T-cell (primary cell): Measurements from ENCODE around the gene PDCD11. TPM values are rescaled to one million over a fixed set of nuclear protein-coding genes. Genes with fewer than 3 reads are reported as not detected.

Experiments
- ATAC-seq, 4 experiments: fragments of 200-7000 bp in 3 of 4; fragments of 150-1000 bp in 1 of 4; cut with Tn5 transposase; replicated peaks in 1 of 4; 1 replicate in 3 of 4; 2 replicates in 1 of 4; pipeline ENCODE4 v1.10.0; 2021; ENCODE audit warnings: moderate library complexity in 3 of 4, mild to moderate bottlenecking in 2 of 4, moderate number of reproducible peaks in 1 of 4
- CTCF ChIA-PET, 2 donors: fragments of 300-600 bp; sonication (Branson Sonifier 250); formaldehyde crosslinking; loops; one replicate each; lab custom pipeline; 2022; ENCODE audit warnings: antibody characterized with exemption in 2 of 2; lab: Charles Lee
- POLR2A ChIA-PET, 2 donors: fragments of 300-600 bp; sonication (Branson Sonifier 250); formaldehyde crosslinking; loops; one replicate each; lab custom pipeline; 2022; ENCODE audit warnings: antibody characterized with exemption in 2 of 2; lab: Charles Lee
- DNase-seq, 35 experiments: peaks; one replicate each; pipeline versions ENCODE4 v3.0.0 to v3.0.0-alpha.2; 2013 to 2023
- H3K27ac ChIP-seq: one replicate; pipeline ENCODE4 v1.5.1; 2013; ENCODE audit warnings: low read length
- H3K27me3 ChIP-seq, 2 experiments: replicated peaks in 1 of 2; 1 replicate in 1 of 2; 2 replicates in 1 of 2; pipeline versions ENCODE4 v1.6.1 to v1.7.0; 2013; ENCODE audit warnings: low read length in 1 of 2, mixed read lengths in 1 of 2; ENCODE audit not compliant: control insufficient read depth in 2 of 2, insufficient read depth in 2 of 2; ENCODE audit errors: extremely low read depth in 1 of 2
- H3K36me3 ChIP-seq, 2 donors: 1 replicate in 1 of 2; 2 replicates in 1 of 2; pipeline versions ENCODE4 v1.6.1 to v1.7.0; 2013; ENCODE audit warnings: low read length in 1 of 2; ENCODE audit not compliant: control insufficient read depth in 2 of 2, insufficient read depth in 1 of 2; ENCODE audit errors: extremely low read depth in 1 of 2
- H3K4me1 ChIP-seq, 2 experiments: 1 replicate in 1 of 2; 2 replicates in 1 of 2; pipeline versions ENCODE4 v1.6.1 to v1.7.0; 2013; ENCODE audit warnings: low read length in 2 of 2, mixed read lengths in 1 of 2; ENCODE audit not compliant: insufficient read depth in 2 of 2, control insufficient read depth in 1 of 2; ENCODE audit errors: extremely low read depth in 1 of 2
- H3K4me3 ChIP-seq, 2 donors: 1 replicate in 1 of 2; 2 replicates in 1 of 2; pipeline versions ENCODE4 v1.5.1 to v1.7.0; 2013; ENCODE audit warnings: mild to moderate bottlenecking in 2 of 2, low read length in 1 of 2, moderate library complexity in 1 of 2; ENCODE audit not compliant: control insufficient read depth in 1 of 2; ENCODE audit errors: extremely low read depth in 1 of 2
- H3K9me3 ChIP-seq: 2 replicates; pipeline ENCODE4 v1.7.0; 2013
- H3K27ac Mint-ChIP-seq, 2 donors: one replicate each; pipeline ENCODE4 v1.8.0; 2020 to 2021; ENCODE audit warnings: mild to moderate bottlenecking in 2 of 2, mixed read lengths in 2 of 2
- H3K27me3 Mint-ChIP-seq, 2 donors: one replicate each; pipeline ENCODE4 v1.8.0; 2021 to 2022; ENCODE audit warnings: mixed read lengths in 2 of 2
- H3K36me3 Mint-ChIP-seq: one replicate; pipeline ENCODE4 v1.8.0; 2021; ENCODE audit warnings: mixed read lengths
- H3K4me1 Mint-ChIP-seq, 3 donors: one replicate each; pipeline ENCODE4 v1.8.0; 2020 to 2022; ENCODE audit warnings: mixed read lengths in 3 of 3, mild to moderate bottlenecking in 1 of 3
- H3K4me3 Mint-ChIP-seq, 3 donors: one replicate each; pipeline ENCODE4 v1.8.0; 2020 to 2022; ENCODE audit warnings: mild to moderate bottlenecking in 3 of 3, mixed read lengths in 3 of 3, moderate library complexity in 3 of 3
- H3K9me3 Mint-ChIP-seq, 3 donors: one replicate each; pipeline ENCODE4 v1.8.0; 2020 to 2022; ENCODE audit warnings: mixed read lengths in 3 of 3
- WGBS: methylation state at CpG from one replicate; pipeline ENCODE4 v1.1.5; 2013; ENCODE audit warnings: missing lambda C conversion rate; ENCODE audit not compliant: insufficient coverage; 5-methylcytosine and 5-hydroxymethylcytosine counted together
- total RNA-seq, 35 experiments: library from RNA in 6 of 35; stranded (reverse) in 6 of 35; fragments of 120-200 nt in 1 of 35; gene quantifications; one replicate each; pipeline versions ENCODE4 v1.2.1 to v1.2.4 and lab custom pipeline; 2013 to 2026

The PDCD11 gene
- total RNA-seq, 5 donors from 2014 or later (not counting 1 experiment from before 2014, with no cell fraction given) = 24.0 to 53.3 (median 45.2) TPM

GRCh38 chr10:103491729-103492364 is 95.4 kb downstream of the PDCD11 start:
- H3K27ac ChIP-seq = no peak overlapping the region
- no peak for ATAC-seq
- H3K36me3 ChIP-seq = no peaks in the 10 kb centered on the region
- Mint-ChIP-seq H3K9me3 (no peaks in the 10 kb centered on the region), H3K27ac (peak overlapping the region in 1 of 2 donors; percentile 44), H3K36me3 (no peaks in the 10 kb centered on the region), H3K4me3 (peak overlapping the region in 2 of 3 donors; percentile 1 to 83), H3K4me1 (peaks cover 11 to 27% (median 17%) of the 10 kb centered on the region in 3 donors), H3K27me3 (peaks cover 35 to 39% of the 10 kb centered on the region in 2 donors)
- no peaks in the 10 kb centered on the region for H3K9me3 ChIP-seq
- peaks cover 0 to 24% of the 10 kb centered on the region in 2 experiments for H3K4me1 ChIP-seq
- CTCF ChIA-PET = interaction anchor here (0.6 to 1.7 kb wide), 3 partner anchors 8 to 74 kb away, joined by 6 to 18 read pairs (median 9); no protein-coding TSS in a partner anchor
- H3K27me3 ChIP-seq = peaks cover 3 to 42% of the 10 kb centered on the region in 2 experiments
- DNase-seq = no peak
- 89% methylated on average over 7 of the region's 7 CpGs for WGBS
- H3K4me3 ChIP-seq = no peak overlapping the region
- POLR2A ChIA-PET = no interaction called here

GRCh38 chr10:103492655-103493261 is 96.3 kb downstream of the PDCD11 start:
- WGBS = 84% methylated on average over 4 of the region's 5 CpGs
- H3K9me3 Mint-ChIP-seq = no peaks in the 10 kb centered on the region
- no peaks in the 10 kb centered on the region for H3K9me3 ChIP-seq
- H3K27me3 ChIP-seq = peaks cover 3 to 45% of the 10 kb centered on the region in 2 experiments
- no peak overlapping the region for H3K27ac ChIP-seq
- H3K4me3 ChIP-seq = peak overlapping the region in 1 of 2 donors; percentile 56
- peaks cover 0 to 24% of the 10 kb centered on the region in 2 experiments for H3K4me1 ChIP-seq
- ATAC-seq = no peak
- H3K27ac Mint-ChIP-seq = no peak overlapping the region
- peaks cover 11 to 27% (median 17%) of the 10 kb centered on the region in 3 donors for H3K4me1 Mint-ChIP-seq
- no peaks in the 10 kb centered on the region for H3K36me3 ChIP-seq
- CTCF ChIA-PET = interaction anchor here (0.6 to 1.7 kb wide), 2 partner anchors 9 to 31 kb away, joined by 9 to 18 read pairs; no protein-coding TSS in a partner anchor
- H3K27me3 Mint-ChIP-seq = peaks cover 43 to 47% of the 10 kb centered on the region in 2 donors
- peak overlapping the region; percentile 74 to 83 (median 80) for H3K4me3 Mint-ChIP-seq
- DNase-seq = no peak
- POLR2A ChIA-PET = interaction anchor here in 1 of 2 donors (0.5 kb wide), 1 partner anchor 1723 kb away, joined by 9 read pairs; no protein-coding TSS in a partner anchor
- no peaks in the 10 kb centered on the region for H3K36me3 Mint-ChIP-seq

DNA sequence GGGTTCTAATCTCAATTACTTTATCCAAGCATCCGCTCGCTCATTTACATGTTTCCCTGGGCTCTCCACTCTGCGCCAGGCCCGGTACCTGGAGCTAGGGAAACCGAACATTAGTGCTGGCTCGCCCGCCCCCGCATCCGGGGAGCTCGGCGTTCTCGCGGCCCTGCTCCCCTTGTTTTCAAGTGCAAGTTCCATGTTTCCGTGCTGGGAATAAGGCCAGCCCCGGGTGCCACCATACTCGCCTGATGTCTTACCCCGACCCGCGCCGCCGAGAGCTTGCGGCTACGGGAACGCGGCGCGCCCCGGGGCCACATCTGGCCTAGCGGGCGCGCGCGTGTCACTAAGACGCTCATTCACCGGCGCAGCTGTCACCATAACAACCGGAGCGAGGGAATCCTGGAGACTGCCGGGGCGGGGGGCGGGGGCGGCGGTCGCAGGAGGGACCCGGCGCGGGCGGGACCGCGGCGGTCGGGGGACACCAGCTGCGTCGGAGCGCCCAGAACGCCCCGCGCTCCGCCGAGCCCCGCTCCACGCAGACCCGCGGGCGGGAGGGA is 97.0 kb downstream of the PDCD11 start, which contains the start of gene NEURL1:
TSS of gene NEURL1 (plus strand) at position 344 of the 554 bp plus-strand sequence. CDS start 683 bp downstream, outside the sequence.
- DNase-seq = peak in 7 of 35 experiments; percentile 10 to 42 (median 29)
- ATAC-seq = peak; percentile 32 to 54 (median 42)
- CTCF ChIA-PET = interaction anchor here (0.5 to 1.7 kb wide), 2 partner anchors 10 to 115 kb away, joined by 3 to 9 read pairs; no protein-coding TSS in a partner anchor
- POLR2A ChIA-PET = interaction anchor here in 1 of 2 donors (0.5 kb wide), 1 partner anchor 1723 kb away, joined by 9 read pairs; no protein-coding TSS in a partner anchor
- Mint-ChIP-seq H3K27ac (no peak within 1 kb of the TSS), H3K9me3 (no peaks in the 10 kb centered on the region), H3K27me3 (peaks cover 44 to 48% of the 10 kb centered on the region in 2 donors), H3K36me3 (no peaks in the 10 kb centered on the region), H3K4me3 (peak within 1 kb of the TSS; percentile 74 to 83 (median 80)), H3K4me1 (peaks cover 11 to 27% (median 17%) of the 10 kb centered on the region in 3 donors)
- no peaks in the 10 kb centered on the region for H3K36me3 ChIP-seq
- no peak within 1 kb of the TSS for H3K27ac ChIP-seq
- no peaks in the 10 kb centered on the region for H3K9me3 ChIP-seq
- peaks cover 0 to 24% of the 10 kb centered on the region in 2 experiments for H3K4me1 ChIP-seq
- H3K27me3 ChIP-seq = peaks cover 3 to 45% of the 10 kb centered on the region in 2 experiments
- peak within 1 kb of the TSS; percentile 38 to 56 for H3K4me3 ChIP-seq
- 3% methylated on average over 65 of the region's 65 CpGs for WGBS

DNA sequence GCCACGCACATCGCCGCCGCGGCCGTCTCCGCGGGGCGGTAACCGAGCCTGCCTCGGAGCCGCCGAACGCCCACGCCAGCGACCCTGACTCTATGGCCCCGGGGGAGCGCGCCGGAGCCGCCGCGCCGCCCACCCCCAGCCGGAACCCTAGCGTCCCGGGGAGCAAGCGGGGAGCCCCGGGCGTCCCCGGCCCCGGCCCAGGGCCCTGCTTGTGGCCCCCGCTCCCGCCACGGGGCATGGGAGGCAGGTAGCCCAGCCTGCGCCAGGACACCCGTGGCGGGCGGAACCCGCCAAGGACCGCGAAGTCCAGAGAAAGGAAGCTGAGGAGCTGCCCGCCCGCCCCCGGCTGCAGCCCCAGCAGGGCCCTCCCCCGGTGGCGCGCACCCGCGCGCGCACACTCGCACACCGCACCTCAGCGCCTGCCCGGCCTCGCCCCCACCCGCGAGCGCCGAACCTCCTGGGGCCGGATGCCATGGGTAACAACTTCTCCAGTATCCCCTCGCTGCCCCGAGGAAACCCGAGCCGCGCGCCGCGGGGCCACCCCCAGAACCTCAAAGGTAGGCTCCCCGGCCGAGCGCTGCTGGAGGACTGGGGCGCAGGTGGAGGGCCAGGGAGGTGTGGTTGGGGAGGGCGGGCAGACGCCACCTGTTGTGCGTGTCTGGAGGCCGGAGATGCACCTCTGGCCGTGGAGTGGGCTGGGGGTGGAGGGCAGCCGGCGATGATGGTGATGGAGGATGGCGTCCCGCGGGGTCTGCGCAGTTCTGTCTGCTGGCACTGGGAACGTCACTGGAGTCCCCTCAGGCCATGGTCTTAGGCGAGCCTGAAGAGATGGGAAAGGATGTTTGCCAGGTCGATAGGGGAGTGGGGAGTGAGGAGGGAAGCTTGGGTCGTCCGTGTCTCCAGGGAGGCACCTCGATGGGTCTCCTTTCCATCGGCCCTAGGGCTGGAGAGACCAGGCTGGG is 97.8 kb downstream of the PDCD11 start:
- Mint-ChIP-seq H3K27ac (no peak overlapping the region), H3K27me3 (peaks cover 44 to 48% of the 10 kb centered on the region in 2 donors), H3K4me1 (peaks cover 11 to 27% (median 17%) of the 10 kb centered on the region in 3 donors), H3K9me3 (no peaks in the 10 kb centered on the region), H3K4me3 (peak overlapping the region; percentile 65 to 83 (median 68)), H3K36me3 (no peaks in the 10 kb centered on the region)
- H3K36me3 ChIP-seq = no peaks in the 10 kb centered on the region
- no peak overlapping the region for H3K27ac ChIP-seq
- no peaks in the 10 kb centered on the region for H3K9me3 ChIP-seq
- ChIA-PET POLR2A (no interaction called here), CTCF (interaction anchor here (0.5 to 1.7 kb wide), 2 partner anchors 11 to 115 kb away, joined by 3 to 9 read pairs; no protein-coding TSS in a partner anchor)
- ATAC-seq (peak; percentile 62 to 64 (median 64)), DNase-seq (peak in 28 of 35 experiments; percentile 2 to 41 (median 25))
- H3K4me1 ChIP-seq = peaks cover 0 to 24% of the 10 kb centered on the region in 2 experiments
- 3% methylated on average over 78 of the region's 92 CpGs for WGBS
- peak overlapping the region; percentile 33 to 49 for H3K4me3 ChIP-seq
- peaks cover 3 to 41% of the 10 kb centered on the region in 2 experiments for H3K27me3 ChIP-seq

DNA sequence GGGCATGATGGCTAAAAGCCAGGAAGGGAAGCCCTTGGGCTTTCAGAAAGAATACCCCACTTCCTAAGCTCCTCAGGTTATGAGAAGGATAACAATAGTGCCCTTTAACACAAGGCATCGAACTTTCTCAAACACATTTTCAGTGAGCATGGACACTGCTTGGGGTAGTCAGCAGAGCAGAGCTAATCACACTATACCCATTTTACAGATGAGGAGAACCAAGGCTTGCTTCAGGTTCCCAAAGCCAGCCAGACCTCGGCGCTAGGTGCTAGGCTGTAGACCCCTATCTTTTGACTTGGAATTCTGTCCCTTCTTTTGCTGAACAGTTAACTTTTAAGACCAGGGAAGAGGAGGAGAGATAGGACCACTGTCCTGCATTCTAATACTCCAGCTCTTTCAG is 98.9 kb downstream of the PDCD11 start:
- ATAC-seq = no peak
- CTCF ChIA-PET = no interaction called here
- DNase-seq = no peak
- H3K27ac ChIP-seq = no peak overlapping the region
- WGBS = no CpG with 5 or more reads among the region's 3 CpGs
- POLR2A ChIA-PET = no interaction called here
- Mint-ChIP-seq H3K4me3 (peak overlapping the region in 2 of 3 donors; percentile 68 to 73), H3K36me3 (no peaks in the 10 kb centered on the region), H3K27ac (no peak overlapping the region), H3K27me3 (peaks cover 51 to 56% of the 10 kb centered on the region in 2 donors), H3K9me3 (no peaks in the 10 kb centered on the region), H3K4me1 (peaks cover 10 to 23% (median 11%) of the 10 kb centered on the region in 3 donors)
- peaks cover 0 to 21% of the 10 kb centered on the region in 2 experiments for H3K4me1 ChIP-seq
- H3K4me3 ChIP-seq = no peak overlapping the region
- no peaks in the 10 kb centered on the region for H3K9me3 ChIP-seq
- peaks cover 3 to 47% of the 10 kb centered on the region in 2 experiments for H3K27me3 ChIP-seq
- no peaks in the 10 kb centered on the region for H3K36me3 ChIP-seq
